Stimulated activated CD8-positive, alpha-beta memory T cell treated with anti-CD3 and anti-CD28 coated beads, Interleukin-15, amount 100 ng/mL, for 1 hour (primary cell): ENCODE measurements around the gene RASA3.
"Not testable (repeated sequence)": the region's sequence is repeated elsewhere in the genome, so short reads cannot be mapped to it uniquely, and the experiment has no call there.

Source experiments
- DNase-seq: peaks from one replicate; pipeline ENCODE4 v3.0.0-alpha.2; 2020; ENCODE audit warnings: low read depth

The RASA3 gene

DNA sequence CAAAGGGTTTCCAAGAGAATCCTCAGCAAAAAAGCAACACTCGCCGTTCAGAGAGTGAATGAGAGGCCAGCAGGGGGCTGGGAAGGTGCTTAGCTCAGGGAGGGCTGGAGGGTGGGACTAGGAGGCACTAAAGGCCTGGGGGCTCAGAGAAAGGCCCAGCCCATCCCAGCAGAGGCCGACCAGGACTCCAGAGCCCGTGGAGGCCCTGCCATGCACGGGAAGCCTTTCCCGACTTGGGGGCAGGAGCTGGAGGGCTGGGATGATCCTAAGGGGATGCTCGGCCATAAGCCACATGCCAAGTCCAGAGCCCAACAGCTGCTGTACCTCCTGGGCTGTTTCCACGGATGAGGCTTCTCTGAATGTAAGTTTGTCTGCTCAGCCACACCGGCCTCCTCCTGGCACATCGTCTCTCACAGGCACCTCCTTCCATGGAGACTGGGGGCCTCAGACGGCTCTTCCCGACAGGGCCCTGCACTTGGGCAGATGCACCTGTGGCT is 19.5 kb downstream of the RASA3 start:
- DNase-seq = no peak

DNA sequence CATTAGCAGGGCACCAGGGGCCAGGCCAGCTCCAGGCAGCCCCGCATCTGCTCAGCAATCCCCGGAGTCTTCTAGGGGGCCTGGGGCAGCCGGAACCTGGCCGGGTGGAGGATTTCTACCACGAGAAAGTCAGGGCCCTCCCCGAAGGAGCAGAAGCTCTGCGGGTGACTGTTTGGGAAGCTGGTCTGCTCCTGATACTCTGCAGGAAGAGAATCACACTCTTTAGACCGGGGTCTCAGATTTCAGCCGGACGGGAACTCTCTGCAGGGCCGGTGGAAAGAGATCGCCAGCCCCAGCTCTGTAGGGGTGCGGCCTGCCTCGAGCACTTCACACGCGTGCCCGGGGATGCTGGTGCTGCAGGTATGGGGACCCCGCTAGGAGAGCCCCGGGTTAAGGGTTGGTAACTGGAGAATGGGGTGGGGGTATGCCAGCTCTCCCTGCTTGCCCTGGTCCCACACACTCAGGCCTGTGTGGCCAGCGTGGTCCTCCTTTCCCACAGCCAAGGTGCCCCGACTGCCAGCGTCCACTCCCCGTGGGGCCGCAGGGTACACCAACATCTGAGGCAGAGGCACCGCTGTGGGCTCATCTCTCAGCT is 20.1 kb downstream of the RASA3 start:
- no peak for DNase-seq

DNA sequence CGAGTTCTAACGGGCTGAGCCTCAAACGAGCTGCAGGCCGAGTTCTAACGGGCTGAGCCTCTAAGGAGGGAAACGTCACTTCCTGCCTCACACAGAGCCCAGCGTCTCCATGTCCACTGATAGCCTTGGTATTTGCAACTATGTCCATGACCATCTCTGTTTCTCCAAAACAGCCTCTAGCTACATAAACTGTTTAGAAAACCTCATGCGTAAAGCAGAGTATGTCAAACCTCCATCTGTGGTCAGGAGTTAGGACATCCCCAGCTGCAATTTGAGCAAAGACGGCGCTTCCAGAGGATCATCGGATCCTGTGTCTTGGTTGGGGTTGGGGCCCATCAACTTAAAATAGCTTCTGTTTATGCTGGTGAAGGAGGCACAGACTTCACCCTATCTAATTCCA is 20.8 kb downstream of the RASA3 start:
- DNase-seq = no peak

DNA sequence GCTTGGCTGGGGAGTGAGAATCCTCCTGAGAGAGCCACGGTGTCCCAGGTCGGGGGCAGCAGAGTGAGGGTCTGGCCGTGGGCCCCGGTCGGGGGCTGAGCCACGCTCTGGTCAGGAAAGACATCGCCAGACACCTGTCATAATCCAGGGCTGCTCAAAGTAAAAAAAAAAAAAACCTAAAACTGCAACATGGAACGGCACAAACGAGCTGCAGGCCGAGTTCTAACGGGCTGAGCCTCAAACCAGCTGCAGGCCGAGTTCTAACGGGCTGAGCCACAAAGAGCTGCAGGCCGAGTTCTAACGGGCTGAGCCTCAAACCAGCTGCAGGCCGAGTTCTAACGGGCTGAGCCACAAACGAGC is 21.6 kb downstream of the RASA3 start:
- not testable (repeated sequence) for DNase-seq

DNA sequence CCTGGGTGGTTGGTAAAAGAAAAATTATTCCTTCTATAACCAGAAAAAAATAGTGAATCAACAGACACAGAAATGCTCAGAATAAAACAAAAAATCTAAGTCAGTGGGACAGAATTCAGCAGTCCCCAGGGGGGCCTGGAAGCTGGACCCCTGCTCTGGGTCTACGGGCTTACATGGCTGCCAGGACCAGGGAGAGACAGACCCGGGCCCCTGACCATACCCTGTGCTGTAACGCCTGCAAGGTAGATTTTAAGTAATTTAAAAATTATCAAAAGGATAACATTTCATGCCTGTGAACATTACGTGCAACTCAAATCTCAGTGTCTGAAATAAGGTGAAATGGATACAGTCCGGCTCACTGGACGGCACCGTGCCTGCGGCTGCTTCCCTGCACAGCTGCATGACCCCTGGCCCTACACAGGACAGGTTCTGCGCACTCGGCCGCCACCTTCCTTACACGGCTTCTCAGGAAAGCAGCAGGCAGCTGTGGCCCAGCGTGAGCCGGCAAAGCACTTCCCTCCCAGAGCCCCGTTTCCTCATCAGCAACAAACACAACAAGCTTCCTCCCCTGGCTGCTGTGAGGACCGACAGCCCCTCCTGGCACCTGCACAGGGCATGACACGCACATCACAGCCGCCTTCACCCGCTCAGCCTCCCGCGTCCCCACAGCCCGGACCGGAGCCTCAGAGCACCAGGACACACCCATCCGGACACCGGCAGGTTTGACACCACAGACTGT is 22.2 kb downstream of the RASA3 start:
- peak; percentile 49 for DNase-seq

DNA sequence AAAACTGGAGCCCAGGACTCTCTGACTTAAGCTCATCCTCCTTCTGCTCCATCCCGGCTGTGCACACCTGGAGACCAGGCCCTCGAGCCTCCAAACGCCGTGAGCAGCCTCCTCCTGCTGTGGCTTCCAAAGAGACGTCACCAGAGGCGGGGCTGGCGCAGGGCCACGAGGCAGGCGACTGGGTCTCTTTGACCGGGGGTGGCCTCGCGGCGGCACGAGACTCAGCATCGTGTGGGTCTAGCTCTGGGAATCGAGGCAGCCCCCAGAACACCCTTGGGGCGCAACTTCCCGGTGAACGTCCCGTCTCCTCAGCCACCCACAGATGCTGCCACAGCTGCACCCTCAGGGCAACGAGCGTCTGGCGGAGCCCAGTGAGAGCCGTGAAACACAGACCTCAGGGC is 22.8 kb downstream of the RASA3 start:
- DNase-seq = no peak

DNA sequence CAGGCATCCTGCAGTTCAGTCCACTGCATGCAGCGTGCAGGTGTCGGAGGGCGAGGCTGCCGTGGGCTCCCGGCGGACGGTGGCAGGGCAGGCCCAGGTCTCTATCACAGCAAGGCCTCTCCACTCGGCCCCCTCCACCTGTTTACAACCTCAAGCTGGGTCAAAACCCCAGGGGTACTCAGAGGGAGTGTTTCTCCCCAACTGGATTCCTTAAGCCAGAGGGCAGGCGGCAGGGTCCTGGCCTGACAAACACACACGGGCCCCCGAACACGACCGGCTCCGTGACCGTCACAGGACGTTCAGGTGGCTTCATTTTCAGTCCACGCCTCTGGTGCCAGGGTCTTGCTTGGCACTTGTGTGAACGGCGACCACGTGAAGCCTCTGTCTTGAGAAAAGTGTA is 23.5 kb downstream of the RASA3 start:
- no peak for DNase-seq

DNA sequence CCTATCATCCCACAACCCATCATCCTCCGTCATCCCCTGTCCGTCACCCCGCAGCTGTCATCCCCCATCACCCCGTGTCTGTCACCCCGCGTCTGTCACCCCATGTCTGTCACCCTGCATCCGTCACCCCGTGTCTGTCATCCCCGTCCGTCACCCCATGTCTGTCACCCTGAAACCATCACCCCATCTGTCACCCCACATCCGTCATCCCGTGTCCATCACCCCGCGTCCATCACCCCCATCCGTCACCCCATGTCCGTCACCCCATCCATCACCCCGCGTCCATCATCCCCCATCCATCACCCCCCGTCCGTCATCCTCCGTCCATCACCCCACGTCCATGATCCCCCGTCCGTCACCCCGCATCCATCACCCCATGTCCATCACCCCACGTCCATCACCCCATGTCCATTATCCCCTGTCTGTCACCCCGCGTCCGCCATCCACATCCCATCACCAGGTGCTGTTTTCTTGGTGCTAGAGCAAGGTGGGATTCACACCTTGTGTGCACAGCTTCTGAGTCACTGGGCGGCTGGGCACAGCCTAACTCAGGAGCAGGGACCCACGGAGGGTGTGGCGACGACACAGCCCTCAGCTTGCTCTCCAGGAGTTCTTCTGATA is 24.2 kb downstream of the RASA3 start:
- no peak for DNase-seq

DNA sequence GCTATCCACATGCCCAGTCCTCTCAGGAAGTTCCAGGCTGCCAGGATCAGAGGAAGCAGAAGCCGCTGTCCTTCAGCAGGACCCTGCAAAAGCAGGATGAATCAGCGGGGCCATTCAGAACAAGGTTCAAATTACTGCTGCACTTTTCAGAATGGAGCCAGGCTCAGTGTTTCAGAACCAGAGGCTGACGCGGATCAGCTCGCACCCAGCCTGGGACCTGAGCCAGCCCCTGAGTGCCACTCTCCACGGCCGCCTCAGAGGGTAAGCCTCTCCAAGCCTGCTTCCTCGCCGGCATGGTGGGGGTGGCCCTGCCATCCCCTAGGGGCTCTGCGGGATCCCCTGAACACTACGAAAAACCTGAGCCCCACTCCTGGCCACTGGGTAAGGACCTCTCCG is 24.7 kb downstream of the RASA3 start:
- DNase-seq = no peak

DNA sequence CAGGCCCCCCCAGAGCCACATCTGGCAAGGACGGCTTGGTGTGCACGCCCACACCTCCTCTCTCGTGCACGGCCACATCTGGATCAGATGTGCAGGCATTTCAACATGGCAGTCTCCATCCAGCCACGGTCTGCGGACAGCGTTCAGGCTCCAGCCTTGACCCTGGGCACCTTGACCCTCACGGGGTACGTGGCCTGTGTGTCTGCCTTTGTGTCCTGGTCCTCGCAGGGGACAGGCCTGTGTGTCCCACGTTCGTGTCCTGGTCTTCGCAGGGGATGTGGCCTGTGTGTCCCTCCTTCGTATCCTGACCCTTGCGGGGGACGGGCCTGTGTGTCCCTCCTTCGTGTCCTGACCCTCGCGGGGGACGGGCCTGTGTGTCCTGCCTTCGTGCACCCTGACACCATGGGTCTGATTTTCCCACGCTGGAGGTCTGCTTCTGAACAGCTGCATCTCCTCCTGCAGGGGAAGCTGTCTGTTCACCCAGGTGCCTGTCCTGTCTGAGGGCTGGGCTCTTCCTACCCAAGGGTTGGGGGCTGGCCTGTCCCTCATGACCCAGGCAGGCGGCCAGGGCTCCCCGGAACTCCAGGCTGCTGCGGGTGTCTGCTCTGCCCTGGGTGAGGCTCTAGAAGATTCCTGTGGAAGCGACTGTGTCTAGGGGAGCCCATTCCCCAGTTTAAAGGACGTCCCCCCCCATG is 25.3 kb downstream of the RASA3 start:
- DNase-seq = no peak

DNA sequence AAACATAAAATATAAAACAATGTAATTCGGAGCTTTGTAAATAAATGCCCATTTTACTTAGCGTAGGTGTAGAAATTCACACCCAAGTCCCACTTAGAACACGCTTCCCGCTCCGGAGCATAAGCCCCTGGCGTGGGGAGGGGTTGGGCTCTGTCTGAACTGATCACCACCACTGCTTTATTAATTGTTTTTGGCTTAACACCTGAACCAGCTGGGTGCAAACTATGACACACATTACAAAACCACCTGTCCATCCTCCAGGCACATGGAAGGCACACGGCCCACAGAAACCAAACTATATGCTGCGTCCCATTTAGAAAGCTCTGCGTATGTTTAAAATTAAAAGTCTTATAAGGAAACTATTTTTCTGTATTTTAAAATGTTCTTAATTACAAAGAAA is 25.9 kb downstream of the RASA3 start:
- no peak for DNase-seq

DNA sequence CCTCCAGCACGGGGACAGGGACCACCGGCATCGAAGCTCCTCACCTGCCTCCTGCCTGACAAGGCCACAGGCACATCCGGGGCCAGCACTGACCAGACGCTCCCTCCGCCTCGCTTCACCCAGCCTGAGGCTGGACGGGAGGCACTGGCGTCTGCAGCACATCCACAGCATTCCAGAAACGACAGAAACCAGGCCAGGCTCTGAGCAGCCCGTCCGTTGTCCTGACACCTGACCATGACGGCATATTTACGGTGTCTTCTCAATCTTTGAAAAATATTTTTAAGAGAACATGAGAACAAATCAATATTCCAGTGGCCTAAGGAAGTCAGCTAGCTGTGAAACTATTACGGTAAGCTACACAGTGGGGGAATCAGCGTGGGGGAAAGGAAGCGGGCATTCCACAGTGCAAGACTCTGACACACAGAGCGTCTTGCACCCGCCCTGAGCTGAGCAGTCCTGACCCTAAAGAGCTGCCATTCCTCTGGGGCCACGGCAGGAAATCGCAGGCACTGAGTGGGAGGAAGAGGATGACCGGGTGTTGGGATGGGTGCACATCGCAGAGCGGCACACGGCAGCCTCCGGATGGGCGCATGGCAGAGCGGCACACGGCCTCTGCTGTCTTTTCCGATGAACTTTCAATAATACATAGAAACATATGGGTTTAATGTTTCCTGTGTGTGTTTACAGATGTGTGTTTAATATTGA is 26.8 kb downstream of the RASA3 start:
- DNase-seq = no peak

DNA sequence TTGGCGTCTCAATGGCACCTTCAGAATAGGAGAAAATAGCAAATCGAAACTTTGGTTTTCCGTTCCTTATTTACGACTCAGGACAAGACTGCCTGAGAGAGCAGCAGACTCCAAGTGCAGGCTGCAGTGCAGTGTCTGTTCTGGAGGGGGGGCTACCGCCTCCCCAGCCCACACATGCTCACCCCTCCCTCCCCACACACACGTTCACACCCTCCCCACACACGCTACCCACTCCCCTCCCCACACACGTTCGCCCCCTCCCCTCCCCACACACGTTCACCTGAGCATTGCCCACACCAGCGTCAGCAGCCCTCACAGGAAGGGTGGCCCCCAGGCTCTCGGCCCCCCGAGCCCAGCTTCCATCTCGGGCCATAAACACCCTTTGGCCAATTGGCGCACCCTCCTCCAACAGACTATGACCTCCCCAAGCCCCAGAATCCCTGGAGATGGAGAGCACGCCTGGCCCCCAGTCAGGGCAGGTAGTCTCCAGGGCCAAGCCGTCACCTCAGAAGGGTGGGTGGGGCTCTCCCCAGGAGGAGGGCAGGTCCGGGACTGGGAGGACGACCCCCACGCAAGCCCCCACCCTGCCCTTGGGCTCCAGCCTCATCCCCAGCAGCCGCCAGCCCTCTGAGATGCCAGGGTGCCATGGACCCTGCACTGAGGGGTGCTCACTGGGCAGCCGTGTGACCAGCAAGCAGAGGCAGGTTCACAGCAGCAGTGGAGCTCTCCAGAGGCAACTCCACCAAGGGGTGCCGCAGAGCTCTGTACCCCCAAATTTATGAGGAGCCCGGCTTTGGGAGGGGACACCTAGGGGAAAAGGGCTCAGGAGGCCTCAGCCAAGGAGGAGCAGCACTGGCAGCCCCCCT is 27.5 kb downstream of the RASA3 start:
- DNase-seq = no peak

DNA sequence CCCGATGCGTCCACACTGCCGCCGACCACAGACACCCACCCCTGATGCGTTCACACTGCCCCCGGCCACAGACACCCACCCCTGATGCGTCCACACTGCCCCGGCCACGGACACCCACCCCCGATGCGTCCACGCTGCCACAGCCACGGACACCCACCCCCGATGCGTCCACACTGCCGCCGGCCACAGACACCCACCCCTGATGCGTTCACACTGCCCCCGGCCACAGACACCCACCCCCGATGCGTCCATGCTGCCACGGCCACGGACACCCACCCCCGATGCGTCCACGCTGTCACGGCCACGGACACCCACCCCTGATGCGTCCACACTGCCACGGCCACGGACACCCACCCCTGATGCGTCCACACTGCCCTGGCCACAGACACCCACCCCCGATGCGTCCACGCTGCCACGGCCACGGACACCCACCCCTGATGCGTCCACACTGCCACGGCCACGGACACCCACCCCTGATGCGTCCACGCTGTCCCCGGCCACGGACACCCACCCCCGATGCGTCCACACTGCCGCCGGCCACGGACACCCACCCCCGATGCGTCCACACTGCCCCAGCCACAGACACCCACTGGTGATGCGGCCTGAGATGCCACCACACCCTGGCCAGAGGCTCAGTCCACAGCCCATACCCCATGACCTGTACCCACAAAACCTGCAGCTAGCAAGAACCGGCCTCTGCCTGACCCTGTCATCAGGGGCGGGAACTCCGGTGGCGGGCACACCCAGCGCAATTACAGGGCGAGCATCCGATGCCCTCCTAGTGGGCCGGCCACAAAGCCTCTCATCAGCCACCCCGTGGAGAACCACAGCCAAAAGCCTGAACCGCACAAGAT is 28.4 kb downstream of the RASA3 start:
- DNase-seq = no peak

DNA sequence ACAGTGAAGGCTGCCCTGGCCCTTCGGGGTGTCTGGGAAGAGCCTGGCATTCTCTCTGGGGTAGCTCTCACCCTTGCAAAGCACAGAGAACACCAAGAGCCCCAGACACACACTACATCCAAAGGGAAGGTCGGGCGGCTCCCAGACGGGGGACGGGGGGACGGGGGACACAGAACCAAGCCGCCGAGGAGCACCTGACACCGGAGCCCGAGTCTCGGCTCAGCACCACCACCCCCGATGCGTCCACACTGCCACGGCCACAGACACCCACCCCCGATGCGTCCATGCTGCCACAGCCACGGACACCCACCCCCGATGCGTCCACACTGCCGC is 29.2 kb downstream of the RASA3 start:
- DNase-seq = not testable (repeated sequence)

DNA sequence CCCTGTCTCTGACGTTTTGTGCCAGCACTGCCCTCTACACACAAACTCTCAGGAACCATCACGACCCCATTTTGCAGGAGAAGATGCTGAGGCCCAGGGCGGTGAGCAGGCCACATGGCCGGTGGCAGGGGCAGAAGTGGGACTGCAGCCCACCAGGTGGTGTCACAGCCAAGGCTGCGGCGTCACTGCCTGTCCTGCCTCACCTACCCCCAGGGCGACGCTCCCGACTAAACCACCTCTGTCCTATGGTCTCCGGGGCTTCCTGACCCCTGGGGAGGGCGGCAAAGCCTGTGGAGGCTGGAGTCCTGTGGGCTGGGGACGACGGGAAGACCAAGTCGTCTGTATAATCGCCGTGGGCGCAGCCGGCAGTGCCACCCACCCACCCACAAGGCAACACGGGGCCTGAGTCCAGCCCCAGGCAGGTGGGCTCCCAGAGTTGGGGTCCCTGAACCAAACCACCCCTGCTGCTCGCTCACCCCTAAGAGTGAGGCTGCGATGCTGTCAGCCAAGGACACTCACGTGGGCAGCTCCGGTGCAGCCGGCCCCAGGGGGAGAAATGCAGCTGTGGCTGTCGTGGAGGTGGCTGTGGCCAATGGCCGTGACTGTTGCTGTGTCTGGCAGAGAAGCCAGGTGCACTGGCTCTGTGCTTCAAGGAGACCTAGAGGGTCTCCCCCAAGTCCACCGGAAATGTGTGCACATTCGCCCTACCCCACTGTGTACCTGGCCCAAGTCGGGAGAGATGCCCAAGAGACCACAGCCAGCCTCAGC is 29.7 kb downstream of the RASA3 start:
- DNase-seq = no peak

DNA sequence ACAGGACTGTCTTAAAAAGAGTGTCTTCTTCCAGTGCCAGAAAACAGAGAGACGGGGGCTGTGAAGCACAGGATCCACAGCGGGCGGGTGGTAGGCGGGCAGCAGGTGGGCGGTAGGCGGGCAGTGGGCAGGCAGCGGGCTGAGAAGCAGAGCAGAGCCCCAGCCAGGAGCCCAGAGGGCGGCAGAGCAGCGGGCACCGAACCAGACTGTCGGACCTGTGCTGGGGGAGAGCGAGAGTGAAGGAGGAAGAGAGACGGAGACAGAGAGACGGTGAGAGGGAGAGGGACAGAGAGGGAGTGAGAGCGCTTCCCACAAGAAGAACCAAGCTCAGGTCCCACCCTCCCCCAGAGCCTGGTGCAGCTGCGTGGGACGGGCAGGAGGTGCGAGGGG is 30.3 kb downstream of the RASA3 start:
- DNase-seq = no peak

DNA sequence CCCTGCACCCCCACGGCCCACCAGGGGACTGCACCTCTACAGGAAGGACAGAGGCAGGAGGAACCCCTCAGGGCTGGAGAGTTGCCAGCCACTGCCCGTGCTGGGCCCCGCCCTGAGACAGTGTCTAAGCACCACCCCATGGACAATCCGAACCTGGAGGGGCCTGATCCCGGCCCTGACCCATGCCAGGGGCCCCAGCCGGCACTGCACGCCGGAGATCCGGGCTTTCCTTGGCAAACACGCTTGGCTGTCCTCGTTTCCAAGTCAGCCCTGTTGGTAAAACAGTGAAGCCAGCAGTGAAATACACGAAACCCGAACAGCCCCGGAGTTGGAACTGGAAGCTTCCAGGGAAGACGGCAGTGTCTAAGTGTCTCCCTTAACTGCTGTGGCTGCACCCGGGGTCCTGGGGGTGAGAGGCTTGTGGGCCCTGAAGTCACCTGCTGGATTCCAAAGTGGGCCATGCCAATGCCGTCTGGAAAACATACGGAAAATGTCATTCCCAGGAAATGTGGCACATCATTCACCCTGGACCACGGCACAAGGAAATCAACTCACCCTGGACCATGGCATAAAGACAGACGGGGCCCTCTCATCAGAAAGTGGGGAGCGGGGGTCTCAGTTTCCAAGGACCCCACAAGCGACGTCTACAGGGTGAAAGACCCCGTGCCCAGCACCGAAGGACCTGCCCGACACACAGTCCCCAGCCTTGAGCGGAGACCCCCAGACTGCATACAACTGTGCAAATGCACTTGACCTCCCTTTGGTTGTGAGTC is 30.9 kb downstream of the RASA3 start:
- no peak for DNase-seq
